Esophagus squamous epithelium (tissue), 5 donors: ENCODE results near the gene TFF1. TPM values are rescaled to one million over a fixed set of nuclear protein-coding genes. Genes with fewer than 3 reads are reported as not detected.

Source experiments
- DNase-seq: peaks from one replicate; lab custom pipeline; 2025; lab: John Stamatoyannopoulos, UW
- H3K27ac ChIP-seq, 4 donors: fragments of 200-600 bp; sonication (generic); one replicate each; pipeline ENCODE4 v1.5.1; 2016 to 2019; ENCODE audit warnings: mild to moderate bottlenecking in 1 of 4
- H3K27me3 ChIP-seq, 4 donors: fragments of 200-600 bp; sonication (generic); 1 replicate in 3 of 4; 2 replicates in 1 of 4; pipeline versions ENCODE4 v1.5.1 to v1.6.0; 2017 to 2021; ENCODE audit warnings: antibody characterized with exemption in 1 of 4
- H3K36me3 ChIP-seq, 3 donors: fragments of 200-600 bp; sonication (generic); one replicate each; pipeline ENCODE4 v1.5.1; 2016 to 2019
- H3K4me1 ChIP-seq, 3 donors: fragments of 200-600 bp; sonication (generic); one replicate each; pipeline ENCODE4 v1.5.1; 2017 to 2019
- H3K4me3 ChIP-seq, 4 donors: fragments of 200-600 bp; sonication (generic); 1 replicate in 3 of 4; 2 replicates in 1 of 4; pipeline ENCODE4 v1.5.1; 2016 to 2019; ENCODE audit warnings: mild to moderate bottlenecking in 2 of 4, moderate library complexity in 1 of 4
- H3K9me3 ChIP-seq, 3 donors: fragments of 200-600 bp; sonication (generic); one replicate each; pipeline ENCODE4 v1.5.1; 2016 to 2019
- POLR2A ChIP-seq, 4 donors: fragments of 450-650 bp; IDR thresholded peaks; one replicate each; pipeline ENCODE4 v1.6.1; 2017; ENCODE audit warnings: antibody characterized with exemption in 4 of 4, mild to moderate bottlenecking in 4 of 4, moderate library complexity in 3 of 4
- WGBS, 2 donors: methylation state at CpG; one replicate each; pipeline ENCODE4 v1.1.5; 2018; 5-methylcytosine and 5-hydroxymethylcytosine counted together
- intact Hi-C: fragments of 100-400 bp; cut with DNase I; formaldehyde crosslinking; loops from one replicate; pipeline ENCODE4 v1.15.0; 2022
- total RNA-seq, 4 donors: library from RNA; depleted of rRNA; stranded (reverse); fragments of >200 nt; gene quantifications; one replicate each; pipeline ENCODE4 v1.1.0, GENCODE V29; 2016
- TF ChIP-seq, protein P1 (sequence below), 6 experiments: fragments of 450-650 bp in 4 of 6; fragments of 200-600 bp in 2 of 6; sonication (generic) in 2 of 6; IDR thresholded peaks; one replicate each; pipeline ENCODE4 v1.5.1; 2016 to 2019; ENCODE audit warnings: antibody characterized with exemption in 6 of 6, mild to moderate bottlenecking in 4 of 6, moderate library complexity in 4 of 6
- donor health status: DM: yes; HTN: yes; CAD: no.

The TFF1 gene
- total RNA-seq: not detected

GRCh38 chr21:42366292-42367010 lies at the start of gene TFF1:
Gene TFF1 (minus strand): TSS chr21:42366535. CDS start chr21:42366495, 40 bp downstream.
- Histone ChIP-seq H3K4me1 (peaks cover 0 to 21% (median 0%) of the 10 kb centered on the region in 3 donors), H3K36me3 (no peaks in the 10 kb centered on the region), H3K27me3 (peaks cover 0 to 54% (median 0%) of the 10 kb centered on the region in 4 donors), H3K9me3 (no peaks in the 10 kb centered on the region), H3K27ac (no peak within 1 kb of the TSS), H3K4me3 (no peak within 1 kb of the TSS)
- no peak for DNase-seq
- intact Hi-C loops: no loop called here
- WGBS, 2 donors: 66 to 80% methylated on average over 9 to 11 of the region's 19 CpGs
- no peak for TF ChIP-seq POLR2A (IDR thresholded peaks at IDR 0.05)
- TF ChIP-seq, protein P1, sequence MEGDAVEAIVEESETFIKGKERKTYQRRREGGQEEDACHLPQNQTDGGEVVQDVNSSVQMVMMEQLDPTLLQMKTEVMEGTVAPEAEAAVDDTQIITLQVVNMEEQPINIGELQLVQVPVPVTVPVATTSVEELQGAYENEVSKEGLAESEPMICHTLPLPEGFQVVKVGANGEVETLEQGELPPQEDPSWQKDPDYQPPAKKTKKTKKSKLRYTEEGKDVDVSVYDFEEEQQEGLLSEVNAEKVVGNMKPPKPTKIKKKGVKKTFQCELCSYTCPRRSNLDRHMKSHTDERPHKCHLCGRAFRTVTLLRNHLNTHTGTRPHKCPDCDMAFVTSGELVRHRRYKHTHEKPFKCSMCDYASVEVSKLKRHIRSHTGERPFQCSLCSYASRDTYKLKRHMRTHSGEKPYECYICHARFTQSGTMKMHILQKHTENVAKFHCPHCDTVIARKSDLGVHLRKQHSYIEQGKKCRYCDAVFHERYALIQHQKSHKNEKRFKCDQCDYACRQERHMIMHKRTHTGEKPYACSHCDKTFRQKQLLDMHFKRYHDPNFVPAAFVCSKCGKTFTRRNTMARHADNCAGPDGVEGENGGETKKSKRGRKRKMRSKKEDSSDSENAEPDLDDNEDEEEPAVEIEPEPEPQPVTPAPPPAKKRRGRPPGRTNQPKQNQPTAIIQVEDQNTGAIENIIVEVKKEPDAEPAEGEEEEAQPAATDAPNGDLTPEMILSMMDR (IDR thresholded peaks at IDR 0.05): no peak

DNA sequence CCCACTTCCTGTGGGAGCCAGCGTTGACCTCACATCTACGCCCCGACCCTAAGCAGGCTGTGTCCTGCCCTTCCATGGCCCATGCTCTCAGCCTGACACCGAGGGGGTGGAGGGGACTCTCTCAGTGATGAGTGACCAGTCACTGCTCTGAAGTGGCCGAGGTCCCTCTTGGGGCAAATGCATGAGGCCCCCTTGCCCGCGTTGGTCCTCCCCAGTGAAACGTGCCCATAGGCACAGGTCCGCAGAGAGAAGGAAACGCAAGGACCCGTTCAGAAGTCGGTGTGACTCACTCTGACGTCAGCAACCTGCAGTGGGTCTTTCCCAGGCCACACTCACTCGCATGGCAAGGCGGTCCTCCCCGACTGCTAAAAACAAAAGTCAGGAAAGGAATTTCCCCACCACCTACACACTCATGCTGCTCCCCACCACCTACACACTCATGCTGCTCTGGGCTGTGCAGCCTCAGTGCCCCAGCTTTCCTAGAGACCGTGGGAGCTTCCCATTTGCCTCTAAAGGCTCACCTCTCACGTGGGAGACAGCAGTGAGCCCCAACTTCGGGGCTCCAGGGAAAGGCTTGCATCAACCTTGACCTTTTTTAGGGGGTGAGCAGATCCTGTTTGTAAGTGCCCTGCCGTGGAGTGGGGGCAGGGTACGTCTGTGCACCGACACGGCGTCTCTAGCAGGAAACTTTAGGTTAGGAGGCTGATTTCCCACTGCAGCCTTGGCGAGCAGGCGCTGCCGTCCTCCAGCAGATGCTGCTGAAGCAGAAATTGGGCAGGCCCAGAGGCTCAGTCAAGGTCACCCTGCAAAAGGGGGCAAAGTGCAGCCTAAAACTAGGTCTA lies 48.8 kb upstream of the TFF1 start:
- 42 to 43% methylated on average over 9 to 26 of the region's 27 CpGs for WGBS, 2 donors
- Histone ChIP-seq H3K4me1 (peaks cover 0 to 24% (median 5%) of the 10 kb centered on the region in 3 donors), H3K27ac (peak overlapping the region in 1 of 4 donors; percentile 5), H3K36me3 (no peaks in the 10 kb centered on the region), H3K27me3 (peaks cover 0 to 72% (median 0%) of the 10 kb centered on the region in 4 donors), H3K9me3 (no peaks in the 10 kb centered on the region), H3K4me3 (no peak overlapping the region)
- intact Hi-C loops: no loop called here
- no peak for DNase-seq
- TF ChIP-seq, protein P1 (IDR thresholded peaks at IDR 0.05): no peak
- no peak for TF ChIP-seq POLR2A (IDR thresholded peaks at IDR 0.05)

DNA sequence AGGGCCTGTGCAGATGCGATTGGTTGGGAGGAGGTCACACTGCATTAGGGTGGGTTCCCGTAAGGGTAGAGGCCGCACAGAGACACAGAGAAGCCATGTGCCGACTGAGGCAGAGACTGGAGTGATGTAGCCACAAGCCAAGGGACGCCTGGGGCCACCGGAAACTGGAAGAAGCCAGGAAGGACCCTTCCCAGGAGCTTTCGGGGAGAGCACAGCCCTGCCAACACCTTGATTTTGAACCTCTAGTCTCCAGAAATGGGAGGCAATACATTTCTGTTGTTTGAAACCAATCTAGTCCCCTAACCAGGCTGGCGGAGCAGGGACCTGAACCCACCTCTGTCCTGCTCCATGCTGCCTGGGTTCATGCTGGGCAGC lies 48.2 kb upstream of the TFF1 start:
- no peak for DNase-seq
- no peaks in the 10 kb centered on the region for H3K9me3 ChIP-seq
- intact Hi-C loops: no loop called here
- peak overlapping the region in 1 of 4 donors; percentile 5 for H3K27ac ChIP-seq
- H3K36me3 ChIP-seq: no peaks in the 10 kb centered on the region
- H3K4me3 ChIP-seq: no peak overlapping the region
- 87 to 99% methylated on average over 6 to 7 of the region's 8 CpGs for WGBS, 2 donors
- H3K27me3 ChIP-seq: peaks cover 0 to 78% (median 0%) of the 10 kb centered on the region in 4 donors
- TF ChIP-seq, protein P1 (IDR thresholded peaks at IDR 0.05): no peak
- peaks cover 0 to 24% (median 5%) of the 10 kb centered on the region in 3 donors for H3K4me1 ChIP-seq

GRCh38 chr21:42414066-42414465 lies 47.7 kb upstream of the TFF1 start:
- Histone ChIP-seq H3K36me3 (no peaks in the 10 kb centered on the region), H3K27me3 (peaks cover 0 to 81% (median 0%) of the 10 kb centered on the region in 4 donors), H3K4me1 (peaks cover 0 to 24% (median 5%) of the 10 kb centered on the region in 3 donors), H3K27ac (no peak overlapping the region), H3K9me3 (no peaks in the 10 kb centered on the region), H3K4me3 (no peak overlapping the region)
- WGBS, 2 donors: 88 to 89% methylated on average over 8 of the region's 8 CpGs
- DNase-seq: no peak
- intact Hi-C loops: no loop called here
- no peak for TF ChIP-seq POLR2A (IDR thresholded peaks at IDR 0.05)
- TF ChIP-seq, protein P1 (IDR thresholded peaks at IDR 0.05): no peak

GRCh38 chr21:42413500-42413899 lies 47.2 kb upstream of the TFF1 start:
- TF ChIP-seq, protein P1 (IDR thresholded peaks at IDR 0.05): no peak
- H3K27me3 ChIP-seq: peaks cover 0 to 75% (median 0%) of the 10 kb centered on the region in 4 donors
- H3K4me1 ChIP-seq: peaks cover 0 to 24% (median 5%) of the 10 kb centered on the region in 3 donors
- no peaks in the 10 kb centered on the region for H3K36me3 ChIP-seq
- 73 to 78% methylated on average over 2 to 4 of the region's 4 CpGs for WGBS, 2 donors
- no peak for DNase-seq
- H3K9me3 ChIP-seq: no peaks in the 10 kb centered on the region
- intact Hi-C loops: no loop called here
- no peak overlapping the region for H3K4me3 ChIP-seq
- no peak overlapping the region for H3K27ac ChIP-seq
